Calu3 (cell line): ENCODE results near the gene BLTP3A. TPM values are rescaled to one million over a fixed set of nuclear protein-coding genes. Genes with fewer than 3 reads are reported as not detected.
"Not testable (repeated sequence)": the region's sequence is repeated elsewhere in the genome, so short reads cannot be mapped to it uniquely, and the experiment has no call there.

ENCODE experiments used
- BruUV-seq: library from RNA; stranded (reverse); fragments of 400-500 nt; replicated peaks from 2 replicates; lab custom pipeline; 2021; lab: Mats Ljungman, UMichigan
- CTCF ChIA-PET: fragments of 300-600 bp; sonication (Branson Sonifier 250); formaldehyde crosslinking; loops from one replicate; lab custom pipeline; 2022; ENCODE audit warnings: antibody characterized with exemption; lab: Charles Lee
- DNase-seq: peaks from one replicate; pipeline ENCODE4 v3.0.0; 2022
- H3K27ac Mint-ChIP-seq: one replicate; pipeline ENCODE4 v1.8.0; 2022; ENCODE audit warnings: mixed read lengths; ENCODE audit not compliant: unreplicated experiment
- H3K27me3 Mint-ChIP-seq: one replicate; pipeline ENCODE4 v1.8.0; 2022; ENCODE audit warnings: mixed read lengths; ENCODE audit not compliant: unreplicated experiment
- H3K36me3 Mint-ChIP-seq: one replicate; pipeline ENCODE4 v1.8.0; 2022; ENCODE audit warnings: mild to moderate bottlenecking, moderate library complexity, mixed read lengths; ENCODE audit not compliant: insufficient read depth, unreplicated experiment
- H3K4me1 Mint-ChIP-seq: one replicate; pipeline ENCODE4 v1.8.0; 2022; ENCODE audit warnings: mild to moderate bottlenecking, low read depth, mixed read lengths; ENCODE audit not compliant: unreplicated experiment
- H3K4me3 Mint-ChIP-seq: one replicate; pipeline ENCODE4 v1.8.0; 2022; ENCODE audit warnings: mild to moderate bottlenecking, low read depth, moderate library complexity, mixed read lengths; ENCODE audit not compliant: unreplicated experiment
- H3K9me3 Mint-ChIP-seq: one replicate; pipeline ENCODE4 v1.8.0; 2022; ENCODE audit warnings: low read depth, mixed read lengths; ENCODE audit not compliant: unreplicated experiment
- CTCF ChIP-seq: fragments of 200-600 bp; IDR thresholded peaks from one replicate; pipeline ENCODE4 v1.8.0; 2022; ENCODE audit warnings: antibody characterized with exemption; ENCODE audit not compliant: unreplicated experiment
- intact Hi-C: fragments of 100-400 bp; cut with micrococcal nuclease; formaldehyde crosslinking; loops from one replicate; pipeline ENCODE4 v1.10.0; 2022; ENCODE audit not compliant: unreplicated experiment
- total RNA-seq: library from RNA; stranded (reverse); gene quantifications from 2 replicates; pipeline ENCODE4 v1.2.3, GENCODE V29; 2022

Gene BLTP3A
- total RNA-seq, 1 experiment from 2014 or later = 33.4 TPM

DNA sequence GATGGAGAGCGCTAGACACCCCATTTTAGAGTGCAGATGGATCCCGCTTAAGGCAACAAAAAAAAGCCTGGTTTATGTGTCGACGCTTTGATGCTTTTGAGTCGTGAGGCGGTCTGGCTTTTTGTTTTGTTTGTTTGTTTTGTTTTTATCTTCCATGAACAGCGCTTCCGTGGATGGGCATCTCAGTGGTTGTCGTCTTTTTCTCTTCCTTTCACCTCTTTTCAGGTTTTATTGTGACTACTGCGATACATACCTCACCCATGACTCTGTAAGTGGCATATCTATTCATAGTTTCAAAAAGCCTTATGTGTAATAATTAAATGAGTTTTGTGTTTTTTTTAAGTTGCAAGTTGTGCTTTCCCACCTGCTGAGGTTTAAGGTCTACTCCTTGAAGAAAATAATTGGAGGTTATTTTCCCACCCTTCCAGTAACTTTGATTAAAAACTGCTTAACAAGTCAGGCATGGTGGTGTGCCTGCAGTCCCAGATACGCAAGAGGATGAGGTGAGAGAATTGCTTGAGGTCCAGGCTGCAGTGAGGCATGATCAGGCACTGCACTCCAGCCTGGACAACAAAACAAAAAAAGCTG is 34.1 kb upstream of the BLTP3A start:
- Mint-ChIP-seq H3K4me1 (no peaks in the 10 kb centered on the region), H3K36me3 (peaks cover 21% of the 10 kb centered on the region), H3K27ac (no peak overlapping the region), H3K9me3 (no peaks in the 10 kb centered on the region), H3K27me3 (no peaks in the 10 kb centered on the region), H3K4me3 (no peak overlapping the region)
- CTCF ChIA-PET = interaction anchor here (1.0 to 4.4 kb wide), 10 partner anchors 12 to 298 kb away, joined by 4 to 32 read pairs (median 7); partner anchors contain the start of genes BLTP3A and ILRUN
- intact Hi-C loops = loop anchor here (1.0 to 5.0 kb wide), 3 partner anchors 12 to 130 kb away; partner anchors contain the start of genes ANKS1A and TAF11
- BruUV-seq = TSS peak; percentile 77
- no peak for DNase-seq
- no peak for TF ChIP-seq CTCF

DNA sequence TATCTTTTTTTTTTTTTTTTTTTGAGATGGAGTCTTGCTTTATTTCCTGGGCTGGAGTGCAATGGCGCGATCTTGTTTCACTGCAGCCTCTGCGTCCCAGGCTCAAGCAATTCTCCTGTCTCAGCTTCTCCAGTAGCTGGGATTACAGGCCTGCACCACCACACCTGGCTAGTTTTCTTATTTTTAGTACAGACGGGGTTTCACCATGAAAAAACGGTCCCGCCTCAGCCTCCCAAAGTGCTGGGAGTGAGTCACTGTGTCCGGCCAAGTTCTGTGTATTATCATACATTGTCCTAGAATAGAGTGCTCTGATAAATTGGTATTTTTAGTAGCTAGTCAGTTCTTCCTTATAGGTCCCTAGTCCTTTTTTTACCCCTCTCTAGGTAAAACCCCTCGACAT is 31.8 kb upstream of the BLTP3A start:
- no peak for TF ChIP-seq CTCF
- peaks cover 37% of the 10 kb centered on the region for H3K36me3 Mint-ChIP-seq
- H3K27ac Mint-ChIP-seq = no peak overlapping the region
- H3K4me3 Mint-ChIP-seq = no peak overlapping the region
- no peak for DNase-seq
- H3K4me1 Mint-ChIP-seq = no peaks in the 10 kb centered on the region
- no peaks in the 10 kb centered on the region for H3K9me3 Mint-ChIP-seq
- intact Hi-C loops = no loop called here
- BruUV-seq = no TSS peak
- CTCF ChIA-PET = no interaction called here
- no peaks in the 10 kb centered on the region for H3K27me3 Mint-ChIP-seq

GRCh38 chr6:34761681-34762080 is 30.2 kb upstream of the BLTP3A start:
- H3K4me3 Mint-ChIP-seq, DNase-seq, H3K4me1 Mint-ChIP-seq, H3K27ac Mint-ChIP-seq, intact Hi-C loops, H3K27me3 Mint-ChIP-seq, BruUV-seq, H3K9me3 Mint-ChIP-seq: not testable (repeated sequence)
- CTCF ChIA-PET = interaction anchor here (0.7 kb wide), 1 partner anchor 1047 kb away, joined by 4 read pairs; no protein-coding TSS in a partner anchor
- H3K36me3 Mint-ChIP-seq = peaks cover 44% of the 10 kb centered on the region

DNA sequence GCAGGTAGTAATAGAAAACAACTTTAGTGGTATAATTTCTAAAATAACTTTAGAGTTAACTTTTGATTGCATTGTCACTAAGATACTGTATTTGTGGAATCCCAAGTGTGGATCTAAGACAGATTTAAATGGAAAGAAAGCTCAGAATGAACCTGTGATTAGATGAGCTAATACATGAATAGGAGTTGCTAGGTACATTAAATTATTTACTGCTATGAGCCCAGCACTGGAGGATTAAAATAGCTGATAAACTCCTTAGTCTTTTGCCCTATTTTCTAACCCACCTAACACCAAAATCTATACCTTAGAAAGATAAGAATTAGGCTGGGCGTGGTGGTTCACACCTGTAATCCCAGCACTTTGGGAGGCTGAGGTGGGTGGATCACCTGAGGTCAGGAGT is 23.7 kb upstream of the BLTP3A start:
- DNase-seq = no peak
- BruUV-seq = no TSS peak
- no peak for TF ChIP-seq CTCF
- no peaks in the 10 kb centered on the region for H3K27me3 Mint-ChIP-seq
- no peaks in the 10 kb centered on the region for H3K9me3 Mint-ChIP-seq
- intact Hi-C loops = no loop called here
- CTCF ChIA-PET = interaction anchor here (0.5 kb wide), 1 partner anchor 157 kb away, joined by 7 read pairs; no protein-coding TSS in a partner anchor
- no peak overlapping the region for H3K27ac Mint-ChIP-seq
- H3K4me1 Mint-ChIP-seq = no peaks in the 10 kb centered on the region
- peaks cover 74% of the 10 kb centered on the region for H3K36me3 Mint-ChIP-seq
- no peak overlapping the region for H3K4me3 Mint-ChIP-seq

- H3K27ac Mint-ChIP-seq = no peak overlapping the region
- CTCF ChIA-PET = interaction anchor here (0.9 kb wide), 1 partner anchor 472 kb away, joined by 7 read pairs; no protein-coding TSS in a partner anchor
- TF ChIP-seq CTCF = no peak
- H3K9me3 Mint-ChIP-seq = no peaks in the 10 kb centered on the region
- intact Hi-C loops = no loop called here
- no peak for DNase-seq
- H3K4me3 Mint-ChIP-seq = no peak overlapping the region
- H3K4me1 Mint-ChIP-seq = no peaks in the 10 kb centered on the region
- H3K36me3 Mint-ChIP-seq = peaks cover 74% of the 10 kb centered on the region
- no peaks in the 10 kb centered on the region for H3K27me3 Mint-ChIP-seq
- no TSS peak for BruUV-seq
Measured at GRCh38 chr6:34771727-34772126, 20.2 kb upstream of the BLTP3A start.
